K562 (cell line): ENCODE results near the gene DCAF7.

Experiments used
- ATF7 ChIP-seq: fragments of 450-650 bp; IDR thresholded peaks from 2 replicates; pipeline ENCODE4 v1.7.1; 2014; ENCODE audit warnings: mild to moderate bottlenecking, moderate library complexity
- POLR2AphosphoS5 ChIP-seq: IDR thresholded peaks from 2 replicates; pipeline ENCODE4 v1.6.1; 2011; ENCODE audit warnings: mild to moderate bottlenecking, low read depth, low read length, moderate library complexity; ENCODE audit not compliant: control insufficient read depth, insufficient read depth
- RAD21 ChIP-seq, 2 experiments: fragments of 250-450 bp in 1 of 2; fragments of 450-650 bp in 1 of 2; sonication (Bioruptor Pico) in 1 of 2; formaldehyde crosslinking in 1 of 2; IDR thresholded peaks in 1 of 2; conservative IDR thresholded peaks in 1 of 2; 2 replicates each; pipeline versions ENCODE4 v1.4.0 to v1.8.0; 2020 to 2022; ENCODE audit warnings: mild to moderate bottlenecking in 2 of 2, moderate library complexity in 1 of 2
- USF1 ChIP-seq: sonication (generic); formaldehyde crosslinking; IDR thresholded peaks from 2 replicates; pipeline ENCODE4 v1.9.0; 2022; ENCODE audit warnings: mild to moderate bottlenecking, missing genetic modification reagents
- ZNF184 ChIP-seq: sonication (generic); formaldehyde crosslinking; IDR thresholded peaks from 2 replicates; pipeline ENCODE4 v1.5.0; 2020; ENCODE audit warnings: missing genetic modification reagents
- ZNF778 ChIP-seq: fragments of 450-650 bp; formaldehyde crosslinking; IDR thresholded peaks from 2 replicates; pipeline ENCODE4 v1.4.0; 2020; ENCODE audit warnings: mild to moderate bottlenecking, moderate library complexity

- TF ChIP-seq ZNF184 (CRISPR knock-in tag) (no peak), ZNF778 (CRISPR knock-in tag) (no peak), RAD21 (CRISPR knock-in tag; conservative IDR thresholded peaks at IDR 0.05 in 1 of 2, IDR thresholded peaks at IDR 0.05 in 1 of 2) (no peak), ATF7 (no peak), POLR2AphosphoS5 (no peak), USF1 (no peak)
Observed at GRCh38 chr17:63517825-63518534, 32.3 kb upstream of the DCAF7 start.
